Activated T-cell treated with anti-CD3 and anti-CD28 coated beads, Interleukin-2, amount 50 U/mL, for 1 hour (primary cell): ENCODE measurements around the gene DPP6.
A peak's percentile ranks its signal among the peaks of the same experiment; 100 is the strongest.
"Not testable (repeated sequence)": the region's sequence is repeated elsewhere in the genome, so short reads cannot be mapped to it uniquely, and the experiment has no call there.

Source experiments
- DNase-seq: peaks from one replicate; pipeline ENCODE4 v3.0.0-alpha.2; 2020

The DPP6 gene

GRCh38 chr7:154919344-154920225, 867.4 kb downstream of the DPP6 start:
- DNase-seq: no peak

GRCh38 chr7:154922472-154922871, 870.3 kb downstream of the DPP6 start:
- DNase-seq: not testable (repeated sequence)

- DNase-seq: peak; percentile 63
These were observed 875.5 kb downstream of the DPP6 start for GRCh38 chr7:154927624-154928125.

- peak; percentile 55 for DNase-seq
These were observed 876.2 kb downstream of the DPP6 start for GRCh38 chr7:154928136-154929005.

- no peak for DNase-seq
These were observed 877.0 kb downstream of the DPP6 start for GRCh38 chr7:154929006-154929726.

- DNase-seq: no peak
These were observed 879.7 kb downstream of the DPP6 start for GRCh38 chr7:154931906-154932305.

- not testable (repeated sequence) for DNase-seq
These were observed 882.3 kb downstream of the DPP6 start for GRCh38 chr7:154934353-154934952.

- no peak for DNase-seq
These were observed 885.6 kb downstream of the DPP6 start for GRCh38 chr7:154937837-154938236.

- no peak for DNase-seq
These were observed 890.5 kb downstream of the DPP6 start for GRCh38 chr7:154942691-154943090.
